NCI-H748 treated with DMSO at 0.1 percent for 48 hours (cell line): Measurements from ENCODE around the gene PDS5A.
"Not testable (repeated sequence)": the region's sequence is repeated elsewhere in the genome, so short reads cannot be mapped to it uniquely, and the experiment has no call there.

Experiments
- DNase-seq: peaks from one replicate; lab custom pipeline; 2025; lab: John Stamatoyannopoulos, UW

PDS5A gene

GRCh38 chr4:39899291-39899690 is 78.4 kb downstream of the PDS5A start:
- no peak for DNase-seq

- DNase-seq: no peak
These were observed 79.7 kb downstream of the PDS5A start for GRCh38 chr4:39898015-39898414.

GRCh38 chr4:39893693-39894072 is 84.0 kb downstream of the PDS5A start:
- no peak for DNase-seq

GRCh38 chr4:39892988-39893692 is 84.6 kb downstream of the PDS5A start:
- no peak for DNase-seq

- DNase-seq: no peak
These were observed 88.5 kb downstream of the PDS5A start for GRCh38 chr4:39889226-39889625.

DNA sequence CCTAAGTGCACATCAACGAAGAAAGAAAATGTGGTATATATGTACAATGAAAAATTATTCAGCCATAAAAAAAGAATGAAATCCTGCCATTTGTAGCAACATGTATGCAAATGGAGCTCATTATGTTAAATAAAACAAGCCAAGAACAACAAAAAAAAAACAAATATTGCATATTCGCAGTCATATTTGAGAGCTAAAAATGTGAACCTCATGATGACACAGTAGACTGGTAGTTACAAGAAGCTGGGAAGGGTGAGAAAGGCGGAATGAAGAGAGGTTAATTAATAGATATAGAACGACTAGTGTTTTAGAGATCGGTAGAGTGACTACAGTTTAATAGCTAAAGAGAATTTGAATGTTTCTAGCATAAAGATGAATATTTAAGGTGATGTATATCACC is 89.2 kb downstream of the PDS5A start:
- DNase-seq: no peak

DNA sequence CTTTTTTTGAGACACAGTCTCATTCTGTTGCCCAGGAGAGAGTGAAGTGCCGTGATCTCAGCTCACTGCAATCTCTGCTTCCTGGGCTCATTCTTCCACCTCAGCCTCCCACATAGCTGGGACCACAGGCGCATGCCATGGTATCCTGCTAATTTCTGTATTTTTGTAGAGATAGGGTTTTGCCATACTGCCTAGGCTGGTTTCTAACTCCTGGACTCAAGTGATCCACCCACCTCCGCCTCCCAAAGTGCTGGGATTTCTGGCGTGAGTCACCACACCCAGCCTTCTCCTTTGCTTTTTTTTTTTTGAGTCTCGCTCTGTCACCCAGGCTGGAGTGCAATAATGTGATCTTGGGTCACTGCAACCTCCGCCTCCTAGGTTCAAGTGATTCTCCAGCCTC is 94.1 kb downstream of the PDS5A start:
- DNase-seq: no peak

DNA sequence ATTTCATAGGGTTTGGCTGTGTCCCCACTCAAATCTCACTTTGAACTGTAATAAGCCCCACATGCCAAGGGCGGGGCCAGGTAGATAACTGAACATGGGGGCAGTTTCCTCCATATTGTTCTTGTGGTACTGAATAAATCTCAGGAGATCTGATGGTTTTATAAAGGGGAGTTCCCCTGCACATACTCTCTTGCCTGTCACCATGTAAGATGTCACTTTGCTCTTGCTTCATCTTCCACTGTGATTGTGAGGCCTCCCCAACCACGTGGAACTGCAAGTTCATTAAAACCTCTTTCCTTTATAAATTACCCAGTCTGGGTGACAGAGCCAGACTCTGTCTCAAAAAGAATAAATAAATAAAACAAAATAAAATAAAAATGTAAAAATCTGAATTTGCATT is 95.9 kb downstream of the PDS5A start:
- no peak for DNase-seq

- DNase-seq: no peak
These were observed 99.7 kb downstream of the PDS5A start for GRCh38 chr4:39877971-39878370.

- DNase-seq: no peak
These were observed 103.9 kb downstream of the PDS5A start for GRCh38 chr4:39873823-39874222.

DNA sequence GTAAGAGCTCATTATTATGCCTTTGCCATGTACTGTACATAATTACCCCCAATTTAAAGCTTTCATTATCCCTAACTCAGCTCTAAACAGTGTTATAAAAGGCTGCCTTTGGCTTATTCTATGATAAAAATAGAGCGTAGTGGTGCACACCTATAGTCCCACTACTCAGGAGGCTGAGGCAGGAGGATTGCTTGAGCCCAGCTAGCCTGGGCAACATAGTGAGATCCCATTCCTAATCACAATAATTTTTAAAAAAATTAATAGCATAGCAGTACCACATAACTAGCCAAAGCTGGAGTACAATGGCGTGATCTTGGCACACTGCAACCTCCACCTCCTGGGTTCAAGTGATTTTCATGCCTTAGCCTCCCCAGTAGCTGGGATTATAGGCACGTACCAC is 112.4 kb downstream of the PDS5A start:
- no peak for DNase-seq

GRCh38 chr4:39864391-39864790 is 113.3 kb downstream of the PDS5A start:
- no peak for DNase-seq

- no peak for DNase-seq
These were observed 116.9 kb downstream of the PDS5A start for GRCh38 chr4:39860804-39861203.

GRCh38 chr4:39855909-39856512 is 121.7 kb downstream of the PDS5A start:
- DNase-seq: no peak

- DNase-seq: no peak
These were observed 125.1 kb downstream of the PDS5A start for GRCh38 chr4:39852636-39853035.

DNA sequence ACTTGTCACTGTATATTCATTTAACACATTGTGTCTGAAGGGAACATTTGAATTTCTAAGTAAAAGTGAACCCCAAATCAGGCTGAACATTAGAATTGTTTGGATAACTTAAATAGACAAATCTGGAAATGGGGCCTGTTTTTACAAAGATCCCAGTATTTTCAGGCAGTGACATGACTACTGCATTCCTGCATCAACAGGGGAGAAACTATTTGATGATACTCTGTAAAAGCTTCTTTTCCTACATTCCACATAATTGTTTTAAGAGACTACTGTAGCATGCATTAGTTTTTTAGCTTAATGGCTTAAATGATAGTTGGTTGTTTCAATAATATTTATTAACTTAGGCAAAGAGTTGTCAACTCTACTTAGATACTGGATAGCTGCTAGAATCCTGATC is 127.0 kb downstream of the PDS5A start:
- no peak for DNase-seq

GRCh38 chr4:39846705-39847104 is 131.0 kb downstream of the PDS5A start:
- DNase-seq: no peak

- no peak for DNase-seq
These were observed 131.6 kb downstream of the PDS5A start for GRCh38 chr4:39846120-39846519.

GRCh38 chr4:39841894-39842293 is 135.8 kb downstream of the PDS5A start:
- no peak for DNase-seq

DNA sequence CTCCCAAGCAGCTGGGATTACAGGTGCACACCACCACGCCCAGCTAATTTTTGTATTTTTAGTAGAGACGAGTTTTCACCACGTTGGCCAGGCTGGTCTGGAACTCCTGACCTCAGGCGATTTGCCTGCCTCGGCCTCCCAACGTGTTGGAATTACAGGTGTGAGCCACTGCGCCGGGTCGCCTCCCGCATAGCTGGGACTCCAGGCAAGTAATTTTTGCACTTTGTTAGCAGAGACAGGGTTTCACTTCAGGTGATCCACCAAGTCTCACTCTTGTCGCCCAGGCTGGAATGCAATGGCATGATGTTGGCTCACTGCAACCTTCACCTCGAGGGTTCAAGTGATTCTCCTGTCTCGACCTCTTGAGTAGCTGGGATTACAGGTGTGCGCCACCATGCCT is 137.2 kb downstream of the PDS5A start:
- not testable (repeated sequence) for DNase-seq

DNA sequence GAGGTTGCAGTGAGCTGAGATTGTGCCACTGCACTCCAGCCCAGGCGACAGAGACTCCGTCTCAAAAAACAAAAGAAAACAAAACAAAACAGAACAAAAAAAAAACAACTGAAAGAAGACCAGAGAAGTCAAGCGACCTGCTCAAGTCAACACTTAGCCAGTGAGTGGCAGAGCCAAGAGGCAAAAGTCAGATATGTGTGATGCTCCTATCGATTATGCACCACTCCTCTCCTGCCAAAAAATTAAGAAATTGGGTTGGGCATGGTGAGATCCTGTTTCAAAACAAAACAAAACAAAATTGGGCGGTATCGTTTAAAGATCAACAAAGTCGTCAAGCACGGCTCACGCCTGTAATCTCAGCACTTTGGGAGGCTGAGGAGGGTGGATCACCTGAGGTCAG is 137.7 kb downstream of the PDS5A start:
- DNase-seq: no peak

DNA sequence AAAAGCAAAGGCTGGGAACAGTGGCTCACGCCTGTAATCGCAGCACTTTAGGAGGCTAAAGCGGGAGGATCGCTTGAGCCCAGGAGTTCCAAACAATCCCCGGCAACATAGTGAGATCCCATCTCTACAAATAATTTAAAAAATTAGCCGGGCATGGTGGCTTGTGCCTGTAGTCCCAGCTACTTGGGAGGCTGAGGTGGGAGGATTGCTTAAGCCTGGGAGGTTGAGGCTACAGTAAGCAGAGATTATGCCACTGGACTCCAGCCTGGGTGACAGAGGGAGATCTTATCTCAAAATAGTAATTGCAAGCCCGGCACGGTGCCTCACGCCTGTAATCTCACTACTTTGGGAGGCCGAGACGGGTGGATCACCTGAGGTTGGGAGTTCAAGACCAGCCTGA is 139.3 kb downstream of the PDS5A start:
- DNase-seq: not testable (repeated sequence)

DNA sequence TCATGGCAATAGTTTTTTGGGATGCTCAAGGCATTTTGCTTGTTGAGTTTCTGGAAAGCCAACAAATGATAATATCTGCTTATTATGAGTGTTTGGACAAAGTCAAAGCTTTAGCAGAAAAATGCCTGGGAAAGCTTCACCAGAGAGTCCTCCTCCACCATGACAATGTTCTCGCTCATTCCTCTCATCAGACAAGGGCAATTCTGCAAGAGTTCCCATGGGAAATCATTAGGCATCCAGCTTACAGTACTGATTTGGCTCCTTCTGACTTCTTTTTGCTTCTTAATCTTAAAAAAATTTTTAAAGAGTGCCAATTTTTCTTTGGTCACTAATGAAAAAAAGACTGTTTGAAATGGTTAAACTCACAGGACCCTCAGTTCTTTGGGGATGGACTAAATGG is 143.4 kb downstream of the PDS5A start:
- DNase-seq: no peak

DNA sequence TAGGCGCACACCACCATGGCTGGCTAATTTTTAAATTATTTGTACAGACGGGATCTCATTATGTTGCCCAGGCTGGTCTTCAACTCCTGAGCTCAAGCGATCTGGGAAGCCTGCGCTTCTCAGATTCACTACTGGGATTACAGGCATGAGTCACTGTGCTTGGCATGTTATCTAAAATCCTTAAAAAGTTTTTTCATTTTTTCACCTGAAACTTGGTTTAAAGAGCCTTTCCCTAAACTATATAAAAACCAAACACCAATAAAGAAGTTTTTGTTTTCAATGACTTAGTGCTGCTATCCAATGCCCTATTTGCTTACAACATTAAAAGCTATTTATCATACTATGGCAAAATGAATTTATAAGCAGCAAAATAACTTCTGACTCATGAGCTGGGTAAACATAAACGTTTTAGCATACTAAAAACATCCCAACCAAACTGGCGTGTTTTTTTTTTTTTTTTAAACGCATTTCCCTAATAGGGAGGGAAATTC is 151.9 kb downstream of the PDS5A start:
- DNase-seq: no peak
